ENCODE results near the gene CLC.

GRCh38 chr19:39692166-39692565, 45.7 kb downstream of the CLC start:
- TF ChIP-seq CTCF (IDR thresholded peaks at IDR 0.05; ENCODE audit: insufficient read depth, low read depth, low read length): no peak
- TF ChIP-seq EZH2 (IDR thresholded peaks at IDR 0.05; ENCODE audit: insufficient read depth, low read length): no peak

Measured in astrocyte (in vitro differentiated cells and primary cell).